Sciatic nerve (tissue), 2 donors: ENCODE measurements around the gene TXNRD3. TPM values are rescaled to one million over a fixed set of nuclear protein-coding genes. Genes with fewer than 3 reads are reported as not detected.
"Not testable (repeated sequence)": the region's sequence is repeated elsewhere in the genome, so short reads cannot be mapped to it uniquely, and the experiment has no call there.

Source experiments
- ATAC-seq: fragments of 200-7000 bp; cut with Tn5 transposase; one replicate; pipeline ENCODE4 v1.9.1; 2020; ENCODE audit warnings: mild to moderate bottlenecking, moderate library complexity
- DNase-seq: peaks from one replicate; pipeline ENCODE4 v3.0.0-alpha.2; 2020; ENCODE audit warnings: low spot score
- intact Hi-C: fragments of 100-400 bp; cut with DNase I; formaldehyde crosslinking; loops from one replicate; pipeline ENCODE4 v1.14.2; 2022
- total RNA-seq: library from RNA; stranded (reverse); fragmentation: NEBNext Ultra II Directional; extraction: Animal tissue kit (Norgen Biotek cat#: 25700); gene quantifications from one replicate; pipeline ENCODE4 v1.2.1, GENCODE V29; 2021
- donor health status: DM: no; HTN: no; CAD: no.
- donor health status: DM: no; HTN: no; CAD: no.

Gene TXNRD3
- total RNA-seq, 1 donor from 2014 or later, result 25.1 TPM

GRCh38 chr3:126657901-126658300 lies 3.0 kb upstream of the TXNRD3 start:
- no peak for DNase-seq
- intact Hi-C loops, result no loop called here
- no peak for ATAC-seq

- DNase-seq (no peak), ATAC-seq (no peak)
- intact Hi-C loops, result no loop called here
Measured at GRCh38 chr3:126656371-126657134, 1.6 kb upstream of the TXNRD3 start.

- DNase-seq, result no peak
- no peak for ATAC-seq
- intact Hi-C loops, result no loop called here
Measured at GRCh38 chr3:126655887-126656286, 963 bp upstream of the TXNRD3 start.

GRCh38 chr3:126649556-126650092 lies 5.3 kb downstream of the TXNRD3 start:
- no peak for DNase-seq
- intact Hi-C loops, result no loop called here
- no peak for ATAC-seq

- ATAC-seq (no peak), DNase-seq (no peak)
- intact Hi-C loops, result no loop called here
Measured at GRCh38 chr3:126646674-126647073, 8.2 kb downstream of the TXNRD3 start.

GRCh38 chr3:126644615-126645014 lies 10.3 kb downstream of the TXNRD3 start:
- intact Hi-C loops, result no loop called here
- DNase-seq (no peak), ATAC-seq (no peak)

- no peak for ATAC-seq
- intact Hi-C loops, result no loop called here
- DNase-seq, result no peak
Measured at GRCh38 chr3:126638790-126639189, 16.1 kb downstream of the TXNRD3 start.

GRCh38 chr3:126636436-126636835 lies 18.5 kb downstream of the TXNRD3 start:
- ATAC-seq (no peak), DNase-seq (no peak)
- intact Hi-C loops, result no loop called here

GRCh38 chr3:126634803-126635202 lies 20.1 kb downstream of the TXNRD3 start:
- DNase-seq (no peak), ATAC-seq (no peak)
- intact Hi-C loops, result no loop called here

- intact Hi-C loops, result no loop called here
- ATAC-seq (no peak), DNase-seq (no peak)
Measured at GRCh38 chr3:126630020-126630419, 24.9 kb downstream of the TXNRD3 start.

GRCh38 chr3:126625735-126626134 lies 29.2 kb downstream of the TXNRD3 start:
- ATAC-seq, intact Hi-C loops, DNase-seq: not testable (repeated sequence)

GRCh38 chr3:126622694-126623093 lies 32.2 kb downstream of the TXNRD3 start:
- ATAC-seq (no peak), DNase-seq (no peak)
- intact Hi-C loops, result no loop called here

GRCh38 chr3:126621627-126622345 lies 33.1 kb downstream of the TXNRD3 start:
- ATAC-seq, result no peak
- DNase-seq, result no peak
- intact Hi-C loops, result no loop called here

GRCh38 chr3:126621171-126621570 lies 33.8 kb downstream of the TXNRD3 start:
- no peak for ATAC-seq
- no peak for DNase-seq
- intact Hi-C loops, result no loop called here

- intact Hi-C loops, result no loop called here
- ATAC-seq (no peak), DNase-seq (no peak)
Measured at GRCh38 chr3:126620738-126621137, 34.2 kb downstream of the TXNRD3 start.

- intact Hi-C loops, result no loop called here
- ATAC-seq (no peak), DNase-seq (no peak)
Measured at GRCh38 chr3:126618760-126619159, 36.2 kb downstream of the TXNRD3 start.

GRCh38 chr3:126618021-126618420 lies 36.9 kb downstream of the TXNRD3 start:
- ATAC-seq (no peak), DNase-seq (no peak)
- intact Hi-C loops, result no loop called here

- ATAC-seq, result no peak
- intact Hi-C loops, result no loop called here
- no peak for DNase-seq
Measured at GRCh38 chr3:126617571-126617970, 37.4 kb downstream of the TXNRD3 start.

- ATAC-seq (no peak), DNase-seq (no peak)
- intact Hi-C loops, result no loop called here
Measured at GRCh38 chr3:126616931-126617330, 38.0 kb downstream of the TXNRD3 start.

- ATAC-seq (no peak), DNase-seq (no peak)
- intact Hi-C loops, result no loop called here
Measured at GRCh38 chr3:126613479-126614188, 41.3 kb downstream of the TXNRD3 start.
